WTC11 (cell line): ENCODE measurements around the gene ZFP36L1. TPM values are rescaled to one million over a fixed set of nuclear protein-coding genes. Genes with fewer than 3 reads are reported as not detected.

Experiments
- ATAC-seq: fragments of 200-7000 bp; cut with Tn5 transposase; 2 replicates; pipeline ENCODE4 v1.10.0; 2021; ENCODE audit warnings: mild to moderate bottlenecking, moderate library complexity
- CTCF ChIA-PET: fragments of 300-600 bp; sonication (Branson Sonifier 250); formaldehyde crosslinking; loops from one replicate; lab custom pipeline; 2021; ENCODE audit warnings: antibody characterized with exemption; lab: Charles Lee
- POLR2A ChIA-PET: fragments of 350-600 bp; sonication (Branson Sonifier 250); formaldehyde crosslinking; loops from one replicate; lab custom pipeline; 2021; ENCODE audit warnings: antibody characterized with exemption; lab: Charles Lee
- DNase-seq: peaks from one replicate; pipeline ENCODE4 v3.0.0; 2021; ENCODE audit warnings: low spot score
- H3K27ac Mint-ChIP-seq: 2 replicates; pipeline ENCODE4 v1.8.0; 2021; ENCODE audit warnings: mixed read lengths
- H3K27me3 Mint-ChIP-seq: 2 replicates; pipeline ENCODE4 v1.8.0; 2021; ENCODE audit warnings: low read depth, mild to moderate bottlenecking, moderate library complexity, mixed read lengths
- H3K36me3 Mint-ChIP-seq: 2 replicates; pipeline ENCODE4 v1.8.0; 2021; ENCODE audit warnings: mixed read lengths
- H3K4me1 Mint-ChIP-seq: 2 replicates; pipeline ENCODE4 v1.8.0; 2022; ENCODE audit warnings: mixed read lengths
- H3K4me3 Mint-ChIP-seq: 2 replicates; pipeline ENCODE4 v1.8.0; 2021; ENCODE audit warnings: mild to moderate bottlenecking, moderate library complexity, mixed read lengths
- H3K9me3 Mint-ChIP-seq: 2 replicates; pipeline ENCODE4 v1.8.0; 2021; ENCODE audit warnings: mixed read lengths
- CBFB ChIP-seq: sonication (generic); formaldehyde crosslinking; IDR thresholded peaks from 2 replicates; pipeline ENCODE4 v1.8.1; 2022; ENCODE audit warnings: mild to moderate bottlenecking, low read depth, missing genetic modification reagents
- CREB1 ChIP-seq: sonication (generic); formaldehyde crosslinking; IDR thresholded peaks from 2 replicates; pipeline ENCODE4 v1.8.0; 2023; ENCODE audit warnings: mild to moderate bottlenecking, missing genetic modification reagents
- ESRRA ChIP-seq: sonication (generic); formaldehyde crosslinking; IDR thresholded peaks from 2 replicates; pipeline ENCODE4 v1.8.1; 2022; ENCODE audit warnings: mild to moderate bottlenecking, missing genetic modification reagents, borderline replicate concordance
- NFE2L1 ChIP-seq: sonication (generic); formaldehyde crosslinking; IDR thresholded peaks from 2 replicates; pipeline ENCODE4 v1.8.1; 2023; ENCODE audit warnings: missing genetic modification reagents
- NR1H2 ChIP-seq: sonication (generic); formaldehyde crosslinking; IDR thresholded peaks from 2 replicates; pipeline ENCODE4 v1.9.0; 2021; ENCODE audit warnings: mild to moderate bottlenecking, moderate library complexity, missing genetic modification reagents
- PRRX2 ChIP-seq: fragments of 250-450 bp; sonication (Bioruptor Pico); IDR thresholded peaks from 2 replicates; pipeline ENCODE4 v1.8.0; 2021; ENCODE audit warnings: mild to moderate bottlenecking
- SMAD3 ChIP-seq: sonication (generic); formaldehyde crosslinking; IDR thresholded peaks from 2 replicates; pipeline ENCODE4 v1.8.0; 2022; ENCODE audit warnings: missing genetic modification reagents, mild to moderate bottlenecking, borderline replicate concordance
- SP1 ChIP-seq: sonication (generic); formaldehyde crosslinking; conservative IDR thresholded peaks from 2 replicates; pipeline ENCODE4 v1.8.1; 2022; ENCODE audit warnings: missing genetic modification reagents
- TEAD1 ChIP-seq: sonication (generic); formaldehyde crosslinking; IDR thresholded peaks from 2 replicates; pipeline ENCODE4 v1.8.0; 2022; ENCODE audit warnings: mild to moderate bottlenecking, missing genetic modification reagents
- ZNF121 ChIP-seq: sonication (generic); formaldehyde crosslinking; IDR thresholded peaks from 2 replicates; pipeline ENCODE4 v1.8.0; 2023; ENCODE audit warnings: missing genetic modification reagents
- ZNF232 ChIP-seq: sonication (generic); formaldehyde crosslinking; IDR thresholded peaks from 2 replicates; pipeline ENCODE4 v1.8.0; 2022; ENCODE audit warnings: mild to moderate bottlenecking, missing genetic modification reagents
- ZNF263 ChIP-seq: sonication (generic); formaldehyde crosslinking; IDR thresholded peaks from 2 replicates; pipeline ENCODE4 v1.8.1; 2022; ENCODE audit warnings: low read depth, mild to moderate bottlenecking, moderate library complexity, missing genetic modification reagents
- total RNA-seq: library from RNA; stranded (reverse); gene quantifications from 3 replicates; pipeline ENCODE4 v1.2.3, GENCODE V29; 2021
- TF ChIP-seq, protein P1 (sequence below): sonication (generic); formaldehyde crosslinking; IDR thresholded peaks from 2 replicates; pipeline ENCODE4 v1.8.0; 2022; ENCODE audit warnings: missing genetic modification reagents
- TF ChIP-seq, protein P2 (sequence below): sonication (generic); formaldehyde crosslinking; IDR thresholded peaks from 2 replicates; pipeline ENCODE4 v1.8.1; 2022; ENCODE audit warnings: low read depth, missing genetic modification reagents, borderline replicate concordance
- TF ChIP-seq, protein P3 (sequence below): fragments of 250-450 bp; sonication (Bioruptor Pico); conservative IDR thresholded peaks from 2 replicates; pipeline ENCODE4 v1.9.0; 2021; ENCODE audit warnings: mild to moderate bottlenecking
- TF ChIP-seq, protein P4 (sequence below): fragments of 250-450 bp; sonication (Bioruptor Pico); IDR thresholded peaks from 2 replicates; pipeline ENCODE4 v2.1.2; 2022; ENCODE audit warnings: mild to moderate bottlenecking, moderate library complexity
- TF ChIP-seq, protein P5 (sequence below): sonication (generic); formaldehyde crosslinking; IDR thresholded peaks from 2 replicates; pipeline ENCODE4 v1.8.0; 2022; ENCODE audit warnings: mild to moderate bottlenecking, missing genetic modification reagents

ZFP36L1 gene
- total RNA-seq, 1 experiment from 2014 or later: 132 TPM

DNA sequence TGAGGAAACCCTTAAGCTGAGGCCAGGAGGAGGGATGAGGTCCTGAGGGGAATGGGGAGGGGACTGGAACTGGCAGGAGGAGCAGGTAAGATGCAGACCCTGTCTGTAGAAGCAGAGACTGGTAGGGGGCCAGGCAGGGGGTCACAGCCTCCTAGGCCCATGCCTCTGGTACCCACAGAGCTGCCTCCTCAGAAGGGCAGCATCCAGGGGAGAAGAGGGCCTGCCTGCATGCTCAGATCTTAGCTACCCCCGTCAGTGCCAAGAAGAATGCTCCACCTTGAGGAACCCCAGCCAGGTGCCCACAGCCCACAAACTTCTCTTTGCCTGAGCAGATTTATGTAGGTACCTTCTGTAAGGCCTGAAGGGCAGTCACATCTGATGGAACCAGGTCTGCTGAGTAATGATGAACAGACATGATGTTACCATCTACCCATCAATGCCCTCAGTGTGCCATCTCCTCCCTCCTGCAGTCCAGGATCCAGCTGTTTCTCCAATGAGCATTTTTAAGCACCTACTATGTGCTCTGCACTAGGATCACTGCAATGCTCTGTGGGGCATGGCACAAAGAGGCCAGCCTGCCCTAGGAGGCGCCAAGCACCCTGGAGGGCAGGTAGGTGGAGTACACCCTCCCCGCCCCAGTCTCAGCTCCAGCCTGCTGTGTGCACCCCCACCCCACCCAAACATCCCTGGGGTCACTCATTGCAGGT lies 24.8 kb upstream of the ZFP36L1 start:
- no peak for ATAC-seq

DNA sequence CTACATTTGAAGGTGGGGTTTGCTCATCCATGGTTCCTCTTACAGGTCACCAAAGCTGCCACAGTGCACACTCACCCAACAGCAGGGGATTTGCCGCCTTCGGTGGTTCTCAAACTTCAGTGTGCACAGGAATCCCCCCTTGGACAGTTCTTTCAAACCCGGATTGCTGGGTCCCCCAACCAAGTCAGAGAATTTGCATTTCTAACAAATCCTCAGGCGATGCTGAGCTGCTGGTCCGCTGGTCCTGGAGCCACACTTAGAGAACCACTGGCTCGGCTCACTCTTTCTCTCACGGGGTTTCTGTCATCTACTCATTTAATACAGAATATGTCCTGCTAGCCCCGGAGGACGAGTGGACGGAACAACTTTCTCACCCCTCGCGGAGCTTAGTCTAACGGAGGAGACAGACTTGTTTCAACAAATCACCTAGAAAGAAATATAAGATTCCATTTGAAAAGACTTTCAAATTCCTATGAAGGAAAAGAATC lies 24.1 kb upstream of the ZFP36L1 start:
- POLR2A ChIA-PET: interaction anchor here (0.9 to 5.2 kb wide), 6 partner anchors 20 to 877 kb away, joined by 3 to 67 read pairs (median 4); partner anchors contain the start of gene ZFP36L1

More for the DNA sequence above, 24.8 kb upstream of the ZFP36L1 start:
- ChIA-PET CTCF (interaction anchor here (0.6 to 5.2 kb wide), 31 partner anchors 9 to 884 kb away, joined by 3 to 37 read pairs (median 4); partner anchors contain the start of gene ZFP36L1), POLR2A (interaction anchor here (1.6 to 5.2 kb wide), 3 partner anchors 20 to 26 kb away, joined by 4 to 67 read pairs (median 10); partner anchors contain the start of gene ZFP36L1)
- no peak for TF ChIP-seq TEAD1 (CRISPR knock-in tag)
- TF ChIP-seq CBFB (CRISPR knock-in tag): no peak
- TF ChIP-seq NFE2L1 (CRISPR knock-in tag): no peak
- TF ChIP-seq, protein P1, sequence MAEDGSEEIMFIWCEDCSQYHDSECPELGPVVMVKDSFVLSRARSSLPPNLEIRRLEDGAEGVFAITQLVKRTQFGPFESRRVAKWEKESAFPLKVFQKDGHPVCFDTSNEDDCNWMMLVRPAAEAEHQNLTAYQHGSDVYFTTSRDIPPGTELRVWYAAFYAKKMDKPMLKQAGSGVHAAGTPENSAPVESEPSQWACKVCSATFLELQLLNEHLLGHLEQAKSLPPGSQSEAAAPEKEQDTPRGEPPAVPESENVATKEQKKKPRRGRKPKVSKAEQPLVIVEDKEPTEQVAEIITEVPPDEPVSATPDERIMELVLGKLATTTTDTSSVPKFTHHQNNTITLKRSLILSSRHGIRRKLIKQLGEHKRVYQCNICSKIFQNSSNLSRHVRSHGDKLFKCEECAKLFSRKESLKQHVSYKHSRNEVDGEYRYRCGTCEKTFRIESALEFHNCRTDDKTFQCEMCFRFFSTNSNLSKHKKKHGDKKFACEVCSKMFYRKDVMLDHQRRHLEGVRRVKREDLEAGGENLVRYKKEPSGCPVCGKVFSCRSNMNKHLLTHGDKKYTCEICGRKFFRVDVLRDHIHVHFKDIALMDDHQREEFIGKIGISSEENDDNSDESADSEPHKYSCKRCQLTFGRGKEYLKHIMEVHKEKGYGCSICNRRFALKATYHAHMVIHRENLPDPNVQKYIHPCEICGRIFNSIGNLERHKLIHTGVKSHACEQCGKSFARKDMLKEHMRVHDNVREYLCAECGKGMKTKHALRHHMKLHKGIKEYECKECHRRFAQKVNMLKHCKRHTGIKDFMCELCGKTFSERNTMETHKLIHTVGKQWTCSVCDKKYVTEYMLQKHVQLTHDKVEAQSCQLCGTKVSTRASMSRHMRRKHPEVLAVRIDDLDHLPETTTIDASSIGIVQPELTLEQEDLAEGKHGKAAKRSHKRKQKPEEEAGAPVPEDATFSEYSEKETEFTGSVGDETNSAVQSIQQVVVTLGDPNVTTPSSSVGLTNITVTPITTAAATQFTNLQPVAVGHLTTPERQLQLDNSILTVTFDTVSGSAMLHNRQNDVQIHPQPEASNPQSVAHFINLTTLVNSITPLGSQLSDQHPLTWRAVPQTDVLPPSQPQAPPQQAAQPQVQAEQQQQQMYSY (CRISPR knock-in tag): no peak
- no peak for DNase-seq
- H3K27ac Mint-ChIP-seq: no peak overlapping the region
- no peaks in the 10 kb centered on the region for H3K9me3 Mint-ChIP-seq
- no peak overlapping the region for H3K4me3 Mint-ChIP-seq
- peaks cover 74% of the 10 kb centered on the region for H3K4me1 Mint-ChIP-seq
- peaks cover 2% of the 10 kb centered on the region; the same call in 1 of the 2 replicates for H3K27me3 Mint-ChIP-seq
- H3K36me3 Mint-ChIP-seq: no peaks in the 10 kb centered on the region

DNA sequence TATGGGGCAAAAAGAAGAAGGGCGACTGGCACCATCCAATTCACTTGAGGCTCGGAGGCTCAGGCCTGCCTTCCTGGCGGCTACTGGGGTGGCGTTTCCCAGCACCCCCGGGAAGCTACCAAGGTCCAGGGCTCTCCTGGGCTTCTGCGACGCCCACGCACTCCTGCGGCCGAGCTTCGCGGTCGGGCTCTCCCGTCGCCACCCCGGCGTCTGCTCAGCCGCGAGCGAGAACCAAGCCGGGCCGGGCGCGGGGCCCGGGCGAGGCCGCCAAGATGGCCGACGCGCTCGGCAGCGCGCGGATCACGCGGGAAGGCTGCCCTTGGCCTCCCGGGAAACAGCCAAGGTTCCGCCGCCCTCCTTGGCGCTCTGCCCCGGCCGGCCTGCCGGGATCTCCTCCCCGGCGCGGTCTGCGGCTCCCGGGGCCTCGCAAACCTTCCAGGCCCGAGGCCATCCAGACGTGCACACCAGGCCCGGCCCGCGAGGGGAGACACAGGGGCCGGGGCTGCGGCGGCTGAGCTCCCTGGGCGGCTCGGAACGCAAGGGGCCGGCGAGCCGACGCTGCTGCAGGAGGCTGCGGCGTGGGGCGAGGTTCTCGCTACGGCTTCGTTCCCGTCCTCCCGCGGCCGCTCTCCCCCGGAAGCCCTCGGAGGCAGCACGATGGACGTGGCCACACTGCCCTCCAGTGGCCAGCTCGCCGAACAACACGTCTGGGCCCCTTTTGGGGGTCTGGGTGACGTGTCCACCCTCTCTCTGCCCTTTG lies 23.5 kb upstream of the ZFP36L1 start:
- ChIA-PET CTCF (interaction anchor here (0.7 to 5.2 kb wide), 39 partner anchors 10 to 999 kb away, joined by 3 to 37 read pairs (median 4); partner anchors contain the start of gene ZFP36L1), POLR2A (interaction anchor here (0.9 to 5.2 kb wide), 7 partner anchors 8 to 876 kb away, joined by 3 to 67 read pairs (median 4); partner anchors contain the start of gene ZFP36L1)
- DNase-seq (peak; percentile 94), ATAC-seq (peak; percentile 61)
- Mint-ChIP-seq H3K27ac (no peak overlapping the region), H3K4me1 (peaks cover 75% of the 10 kb centered on the region), H3K9me3 (0 out of 2 replicates have a peak, but pooled peaks cover 2% of the 10 kb centered on the region), H3K4me3 (peak overlapping the region; percentile 38), H3K36me3 (no peaks in the 10 kb centered on the region), H3K27me3 (peaks cover 2% of the 10 kb centered on the region; the same call in 1 of the 2 replicates)
- TF ChIP-seq PRRX2 (no peak), ZNF263 (CRISPR knock-in tag) (peak; percentile 29; the same call in 1 of the 2 replicates), ESRRA (CRISPR knock-in tag) (peak; percentile 83; the same call in 1 of the 2 replicates), SP1 (CRISPR knock-in tag) (no peak; the same call in 1 of the 2 replicates), CREB1 (peak; percentile 89; the same call in 1 of the 2 replicates), ZNF121 (CRISPR knock-in tag) (peak; percentile 1; the same call in 1 of the 2 replicates), NR1H2 (CRISPR knock-in tag) (peak; percentile 86; the same call in 1 of the 2 replicates), CBFB (CRISPR knock-in tag) (peak; percentile 95)
- TF ChIP-seq, protein P2, sequence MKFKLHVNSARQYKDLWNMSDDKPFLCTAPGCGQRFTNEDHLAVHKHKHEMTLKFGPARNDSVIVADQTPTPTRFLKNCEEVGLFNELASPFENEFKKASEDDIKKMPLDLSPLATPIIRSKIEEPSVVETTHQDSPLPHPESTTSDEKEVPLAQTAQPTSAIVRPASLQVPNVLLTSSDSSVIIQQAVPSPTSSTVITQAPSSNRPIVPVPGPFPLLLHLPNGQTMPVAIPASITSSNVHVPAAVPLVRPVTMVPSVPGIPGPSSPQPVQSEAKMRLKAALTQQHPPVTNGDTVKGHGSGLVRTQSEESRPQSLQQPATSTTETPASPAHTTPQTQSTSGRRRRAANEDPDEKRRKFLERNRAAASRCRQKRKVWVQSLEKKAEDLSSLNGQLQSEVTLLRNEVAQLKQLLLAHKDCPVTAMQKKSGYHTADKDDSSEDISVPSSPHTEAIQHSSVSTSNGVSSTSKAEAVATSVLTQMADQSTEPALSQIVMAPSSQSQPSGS: no peak
- TF ChIP-seq, protein P3, sequence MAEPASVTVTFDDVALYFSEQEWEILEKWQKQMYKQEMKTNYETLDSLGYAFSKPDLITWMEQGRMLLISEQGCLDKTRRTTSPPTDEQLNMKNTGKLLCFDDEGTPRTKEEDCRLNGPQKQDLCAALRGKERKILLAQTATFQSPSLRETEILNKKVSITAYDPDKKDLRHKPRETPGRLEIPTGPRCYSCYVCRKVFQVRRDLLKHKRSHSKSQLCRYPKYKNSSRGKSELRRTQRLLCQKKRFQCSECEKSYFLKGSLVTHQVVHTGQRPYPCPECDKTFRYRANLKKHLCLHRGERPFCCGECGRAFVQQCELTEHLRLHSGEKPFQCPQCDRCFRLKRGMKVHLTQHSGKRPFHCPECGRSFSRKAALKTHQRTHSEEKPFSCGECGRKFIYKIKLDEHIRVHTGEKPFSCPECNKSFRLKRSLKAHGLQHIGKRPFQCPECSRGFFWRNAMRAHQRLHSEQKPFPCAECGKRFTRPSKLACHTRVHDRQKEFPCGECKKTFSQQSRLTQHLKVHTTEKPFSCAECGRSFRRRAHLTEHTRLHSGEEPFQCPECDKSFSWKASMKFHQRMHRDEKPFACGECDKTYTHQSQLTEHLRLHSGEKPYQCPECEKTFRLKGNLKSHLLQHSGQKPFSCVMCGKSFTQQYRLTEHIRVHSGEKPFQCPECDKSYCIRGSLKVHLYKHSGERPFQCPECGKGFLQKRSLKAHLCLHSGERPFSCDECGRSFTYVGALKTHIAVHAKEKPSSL (CRISPR knock-in tag): no peak
- TF ChIP-seq, protein P4, sequence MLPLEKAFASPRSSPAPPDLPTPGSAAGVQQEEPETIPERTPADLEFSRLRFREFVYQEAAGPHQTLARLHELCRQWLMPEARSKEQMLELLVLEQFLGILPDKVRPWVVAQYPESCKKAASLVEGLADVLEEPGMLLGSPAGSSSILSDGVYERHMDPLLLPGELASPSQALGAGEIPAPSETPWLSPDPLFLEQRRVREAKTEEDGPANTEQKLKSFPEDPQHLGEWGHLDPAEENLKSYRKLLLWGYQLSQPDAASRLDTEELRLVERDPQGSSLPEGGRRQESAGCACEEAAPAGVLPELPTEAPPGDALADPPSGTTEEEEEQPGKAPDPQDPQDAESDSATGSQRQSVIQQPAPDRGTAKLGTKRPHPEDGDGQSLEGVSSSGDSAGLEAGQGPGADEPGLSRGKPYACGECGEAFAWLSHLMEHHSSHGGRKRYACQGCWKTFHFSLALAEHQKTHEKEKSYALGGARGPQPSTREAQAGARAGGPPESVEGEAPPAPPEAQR (CRISPR knock-in tag): no peak

More for the DNA sequence above, 24.1 kb upstream of the ZFP36L1 start:
- CTCF ChIA-PET: interaction anchor here (0.6 to 5.2 kb wide), 38 partner anchors 10 to 1000 kb away, joined by 3 to 37 read pairs (median 4); partner anchors contain the start of gene ZFP36L1
- DNase-seq (no peak), ATAC-seq (no peak)
- peaks cover 2% of the 10 kb centered on the region; the same call in 1 of the 2 replicates for H3K27me3 Mint-ChIP-seq
- H3K36me3 Mint-ChIP-seq: no peaks in the 10 kb centered on the region
- peaks cover 75% of the 10 kb centered on the region for H3K4me1 Mint-ChIP-seq
- TF ChIP-seq SMAD3 (CRISPR knock-in tag): no peak
- TF ChIP-seq ZNF232: 0 out of 2 replicates have a peak, but pooled peaks have one; percentile 0
- TF ChIP-seq, protein P5, sequence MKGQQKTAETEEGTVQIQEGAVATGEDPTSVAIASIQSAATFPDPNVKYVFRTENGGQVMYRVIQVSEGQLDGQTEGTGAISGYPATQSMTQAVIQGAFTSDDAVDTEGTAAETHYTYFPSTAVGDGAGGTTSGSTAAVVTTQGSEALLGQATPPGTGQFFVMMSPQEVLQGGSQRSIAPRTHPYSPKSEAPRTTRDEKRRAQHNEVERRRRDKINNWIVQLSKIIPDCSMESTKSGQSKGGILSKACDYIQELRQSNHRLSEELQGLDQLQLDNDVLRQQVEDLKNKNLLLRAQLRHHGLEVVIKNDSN (CRISPR knock-in tag): peak; percentile 6; the same call in 1 of the 2 replicates
- H3K4me3 Mint-ChIP-seq: peak overlapping the region; percentile 29
- no peaks in the 10 kb centered on the region for H3K9me3 Mint-ChIP-seq
- no peak overlapping the region for H3K27ac Mint-ChIP-seq
